Measurements from ENCODE around the gene IL15RA. TPM values are rescaled to one million over a fixed set of nuclear protein-coding genes. Genes with fewer than 3 reads are reported as not detected.

The IL15RA gene
- total RNA-seq, 1 donor from 2014 or later = not detected

DNA sequence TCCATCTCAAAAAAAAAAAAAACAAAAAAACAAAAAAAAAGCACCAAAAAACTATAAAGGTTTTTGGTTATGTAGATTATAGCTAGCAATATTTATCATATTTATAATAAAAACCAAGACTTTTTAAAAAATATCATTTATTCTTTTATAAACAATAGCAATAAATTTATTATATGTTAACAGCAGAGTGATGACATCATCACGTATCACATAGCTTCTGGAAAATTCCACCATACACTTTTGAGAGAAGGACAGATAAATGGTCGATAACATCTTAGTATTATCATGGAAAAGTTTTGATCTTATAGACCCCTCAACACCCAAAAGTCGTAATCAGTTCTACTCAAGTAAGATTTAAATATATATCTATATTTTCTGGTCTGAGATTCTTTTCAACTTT lies 33.2 kb upstream of the IL15RA start:
- TF ChIP-seq, protein P1, sequence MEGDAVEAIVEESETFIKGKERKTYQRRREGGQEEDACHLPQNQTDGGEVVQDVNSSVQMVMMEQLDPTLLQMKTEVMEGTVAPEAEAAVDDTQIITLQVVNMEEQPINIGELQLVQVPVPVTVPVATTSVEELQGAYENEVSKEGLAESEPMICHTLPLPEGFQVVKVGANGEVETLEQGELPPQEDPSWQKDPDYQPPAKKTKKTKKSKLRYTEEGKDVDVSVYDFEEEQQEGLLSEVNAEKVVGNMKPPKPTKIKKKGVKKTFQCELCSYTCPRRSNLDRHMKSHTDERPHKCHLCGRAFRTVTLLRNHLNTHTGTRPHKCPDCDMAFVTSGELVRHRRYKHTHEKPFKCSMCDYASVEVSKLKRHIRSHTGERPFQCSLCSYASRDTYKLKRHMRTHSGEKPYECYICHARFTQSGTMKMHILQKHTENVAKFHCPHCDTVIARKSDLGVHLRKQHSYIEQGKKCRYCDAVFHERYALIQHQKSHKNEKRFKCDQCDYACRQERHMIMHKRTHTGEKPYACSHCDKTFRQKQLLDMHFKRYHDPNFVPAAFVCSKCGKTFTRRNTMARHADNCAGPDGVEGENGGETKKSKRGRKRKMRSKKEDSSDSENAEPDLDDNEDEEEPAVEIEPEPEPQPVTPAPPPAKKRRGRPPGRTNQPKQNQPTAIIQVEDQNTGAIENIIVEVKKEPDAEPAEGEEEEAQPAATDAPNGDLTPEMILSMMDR (IDR thresholded peaks at IDR 0.05; ENCODE audit: partially characterized antibody, unreplicated experiment) = no peak
- Mint-ChIP-seq H3K36me3 (ENCODE audit: unreplicated experiment) (peaks cover 6% of the 10 kb centered on the region), H3K27ac (ENCODE audit: unreplicated experiment) (no peak overlapping the region), H3K27me3 (ENCODE audit: unreplicated experiment) (peaks cover 2% of the 10 kb centered on the region), H3K4me3 (ENCODE audit: unreplicated experiment) (no peak overlapping the region), H3K4me1 (ENCODE audit: low read depth, unreplicated experiment) (peaks cover 1% of the 10 kb centered on the region), H3K9me3 (ENCODE audit: unreplicated experiment) (peaks cover 3% of the 10 kb centered on the region)
- DNase-seq = no peak

DNA sequence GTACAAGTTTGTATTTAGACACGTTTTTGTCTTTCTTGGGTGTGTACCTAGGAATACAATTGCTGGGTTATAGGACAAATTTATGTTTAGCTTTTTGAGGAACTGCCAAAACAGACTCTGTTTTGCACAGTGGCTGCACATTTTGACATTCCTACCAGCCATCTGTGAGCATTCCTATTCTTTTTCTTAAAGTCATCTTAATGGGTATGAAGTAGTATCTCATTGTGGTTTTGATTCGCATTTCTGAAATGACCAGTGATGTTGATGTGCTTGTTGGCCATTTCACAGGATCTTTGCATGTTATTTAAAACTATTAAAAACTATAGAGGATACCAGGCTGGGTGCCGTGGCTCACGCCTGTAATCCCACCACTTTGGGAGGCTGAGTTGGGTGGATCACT lies 32.6 kb upstream of the IL15RA start:
- no peak for DNase-seq
- peaks cover 2% of the 10 kb centered on the region for H3K27me3 Mint-ChIP-seq (ENCODE audit: unreplicated experiment)
- no peak overlapping the region for H3K27ac Mint-ChIP-seq (ENCODE audit: unreplicated experiment)
- TF ChIP-seq, protein P1 (IDR thresholded peaks at IDR 0.05; ENCODE audit: partially characterized antibody, unreplicated experiment) = no peak
- peaks cover 6% of the 10 kb centered on the region for H3K36me3 Mint-ChIP-seq (ENCODE audit: unreplicated experiment)
- H3K4me3 Mint-ChIP-seq (ENCODE audit: unreplicated experiment) = no peak overlapping the region
- peaks cover 3% of the 10 kb centered on the region for H3K9me3 Mint-ChIP-seq (ENCODE audit: unreplicated experiment)
- peaks cover 1% of the 10 kb centered on the region for H3K4me1 Mint-ChIP-seq (ENCODE audit: low read depth, unreplicated experiment)

DNA sequence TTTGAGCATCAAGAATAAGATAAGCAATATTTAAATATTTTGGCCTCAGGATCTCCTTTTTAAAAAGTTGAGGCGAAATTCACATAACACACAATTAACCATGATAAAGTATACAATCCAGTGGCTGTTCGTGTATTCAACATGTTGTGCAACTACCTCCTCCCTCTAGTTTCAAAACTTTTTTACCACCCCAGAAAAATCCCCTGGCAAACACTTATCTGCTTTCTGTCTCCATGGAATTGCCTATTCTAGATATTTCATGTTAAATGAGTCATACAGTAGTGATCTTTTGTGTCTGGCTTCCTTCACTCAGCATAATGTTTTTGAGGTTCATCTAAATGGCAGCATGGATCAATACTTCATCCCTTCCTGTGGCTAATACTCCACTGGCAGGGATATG lies 31.8 kb upstream of the IL15RA start:
- Mint-ChIP-seq H3K4me1 (ENCODE audit: low read depth, unreplicated experiment) (peaks cover under 1% of the 10 kb centered on the region), H3K27ac (ENCODE audit: unreplicated experiment) (no peak overlapping the region), H3K27me3 (ENCODE audit: unreplicated experiment) (peaks cover 2% of the 10 kb centered on the region), H3K4me3 (ENCODE audit: unreplicated experiment) (no peak overlapping the region), H3K9me3 (ENCODE audit: unreplicated experiment) (peaks cover 3% of the 10 kb centered on the region), H3K36me3 (ENCODE audit: unreplicated experiment) (peaks cover 6% of the 10 kb centered on the region)
- TF ChIP-seq, protein P1 (IDR thresholded peaks at IDR 0.05; ENCODE audit: partially characterized antibody, unreplicated experiment) = no peak
- no peak for DNase-seq

DNA sequence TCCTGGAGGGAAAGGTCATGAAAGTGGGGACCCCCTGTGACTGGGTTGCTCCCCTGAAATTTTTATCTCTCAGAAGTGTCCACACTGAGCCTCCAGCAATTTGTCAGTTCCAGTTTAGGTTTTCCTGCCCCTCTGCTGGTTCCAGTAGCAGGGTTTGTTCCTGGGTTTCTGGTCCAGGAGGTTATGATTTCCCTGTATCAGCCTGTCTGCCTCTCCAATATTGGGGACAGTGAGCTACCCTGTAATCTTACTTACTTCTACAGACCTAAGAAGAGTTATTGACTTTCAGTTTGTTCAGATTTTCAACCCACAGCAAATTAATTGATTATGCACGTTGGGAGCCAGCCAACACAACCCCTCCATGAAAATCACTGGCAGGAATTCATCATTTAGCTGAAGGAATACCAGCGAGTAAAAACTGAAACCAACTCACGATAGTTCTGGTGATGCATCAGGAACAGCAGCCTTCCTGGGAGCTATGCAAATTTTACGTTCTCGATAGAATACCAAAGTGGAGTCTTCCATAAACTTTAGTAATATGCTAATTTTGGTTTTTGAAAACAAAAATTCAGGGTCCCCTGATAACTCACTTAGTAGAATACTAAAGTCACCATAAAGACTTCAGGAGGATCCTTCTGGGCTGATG lies 31.3 kb upstream of the IL15RA start:
- DNase-seq = no peak
- Mint-ChIP-seq H3K27me3 (ENCODE audit: unreplicated experiment) (peaks cover 2% of the 10 kb centered on the region), H3K4me1 (ENCODE audit: low read depth, unreplicated experiment) (no peaks in the 10 kb centered on the region), H3K4me3 (ENCODE audit: unreplicated experiment) (no peak overlapping the region), H3K36me3 (ENCODE audit: unreplicated experiment) (peaks cover 6% of the 10 kb centered on the region), H3K27ac (ENCODE audit: unreplicated experiment) (no peak overlapping the region), H3K9me3 (ENCODE audit: unreplicated experiment) (peaks cover 3% of the 10 kb centered on the region)
- TF ChIP-seq, protein P1 (IDR thresholded peaks at IDR 0.05; ENCODE audit: partially characterized antibody, unreplicated experiment) = no peak

DNA sequence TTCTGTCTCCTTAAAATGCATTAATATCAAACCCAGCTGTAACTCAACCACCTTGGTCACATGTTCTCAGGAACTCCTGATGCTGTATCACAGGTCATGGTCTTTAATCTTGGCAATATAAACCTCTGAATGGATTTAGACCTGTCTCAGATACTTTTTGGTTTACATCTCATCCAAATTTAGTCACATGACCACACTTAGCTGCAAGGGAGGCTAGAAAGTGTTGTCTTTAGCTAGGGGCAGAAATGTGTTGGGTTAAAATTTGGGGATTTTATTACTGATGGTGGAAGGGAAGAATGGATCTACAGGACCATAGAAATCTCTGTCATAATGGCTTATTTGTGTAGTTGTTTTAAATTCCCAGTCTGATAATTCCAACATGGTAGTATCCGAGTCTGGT lies 29.6 kb upstream of the IL15RA start:
- Mint-ChIP-seq H3K36me3 (ENCODE audit: unreplicated experiment) (peaks cover 6% of the 10 kb centered on the region), H3K27ac (ENCODE audit: unreplicated experiment) (no peak overlapping the region), H3K9me3 (ENCODE audit: unreplicated experiment) (peaks cover 5% of the 10 kb centered on the region), H3K27me3 (ENCODE audit: unreplicated experiment) (peaks cover 2% of the 10 kb centered on the region), H3K4me1 (ENCODE audit: low read depth, unreplicated experiment) (no peaks in the 10 kb centered on the region), H3K4me3 (ENCODE audit: unreplicated experiment) (no peak overlapping the region)
- TF ChIP-seq, protein P1 (IDR thresholded peaks at IDR 0.05; ENCODE audit: partially characterized antibody, unreplicated experiment) = no peak
- no peak for DNase-seq
